RWPE1 (cell line): Measurements from ENCODE around the gene GNG11.

Source experiments
- CTCF ChIA-PET: fragments of 350-600 bp; sonication (Branson Sonifier 250); formaldehyde crosslinking; extraction: SDS; loops from one replicate; lab custom pipeline; 2021; lab: Yijun Ruan, JAX
- POLR2A ChIA-PET: fragments of 400-600 bp; formaldehyde crosslinking; extraction: SDS; loops from one replicate; lab custom pipeline; 2020; ENCODE audit warnings: antibody characterized with exemption; ENCODE audit not compliant: low non-redundant PET; lab: Yijun Ruan, JAX
- DNase-seq: peaks from one replicate; pipeline ENCODE4 v3.0.0; 2012; ENCODE audit warnings: low spot score
- H3K27ac ChIP-seq: fragments of 450-650 bp; 2 replicates; pipeline ENCODE4 v1.5.1; 2017
- CTCF ChIP-seq: fragments of 450-650 bp; conservative IDR thresholded peaks from 2 replicates; pipeline ENCODE4 v1.5.1; 2017; ENCODE audit warnings: low read depth, mild to moderate bottlenecking

The GNG11 gene

DNA sequence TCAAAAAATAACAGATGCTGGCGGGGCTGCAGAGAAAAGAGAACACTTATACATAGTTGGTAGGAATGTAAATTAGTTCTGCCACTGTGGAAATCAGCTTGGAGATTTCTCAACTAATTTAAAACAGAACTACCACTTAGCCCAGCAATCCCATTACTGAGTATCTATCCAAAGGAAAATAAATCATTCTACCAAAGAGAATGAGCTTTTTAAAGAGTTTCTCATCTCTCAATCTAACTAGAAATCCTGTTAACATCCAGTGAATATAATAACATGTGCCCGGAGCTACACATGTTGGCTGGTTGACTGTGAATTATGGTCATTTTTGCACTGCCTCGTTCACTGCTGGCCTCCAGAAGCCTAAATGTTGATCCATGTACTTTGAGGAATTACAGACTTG, 43.3 kb downstream of the GNG11 start:
- ChIA-PET CTCF (no interaction called here), POLR2A (no interaction called here)
- no peak for DNase-seq
- TF ChIP-seq CTCF: no peak
- no peak overlapping the region for H3K27ac ChIP-seq

- no peak overlapping the region for H3K27ac ChIP-seq
- ChIA-PET POLR2A (no interaction called here), CTCF (interaction anchor here (0.8 kb wide), 1 partner anchor 204 kb away, joined by 3 read pairs; no protein-coding TSS in a partner anchor)
- TF ChIP-seq CTCF: no peak
- no peak for DNase-seq
Observed at GRCh38 chr7:93968911-93969620, 47.5 kb downstream of the GNG11 start.

DNA sequence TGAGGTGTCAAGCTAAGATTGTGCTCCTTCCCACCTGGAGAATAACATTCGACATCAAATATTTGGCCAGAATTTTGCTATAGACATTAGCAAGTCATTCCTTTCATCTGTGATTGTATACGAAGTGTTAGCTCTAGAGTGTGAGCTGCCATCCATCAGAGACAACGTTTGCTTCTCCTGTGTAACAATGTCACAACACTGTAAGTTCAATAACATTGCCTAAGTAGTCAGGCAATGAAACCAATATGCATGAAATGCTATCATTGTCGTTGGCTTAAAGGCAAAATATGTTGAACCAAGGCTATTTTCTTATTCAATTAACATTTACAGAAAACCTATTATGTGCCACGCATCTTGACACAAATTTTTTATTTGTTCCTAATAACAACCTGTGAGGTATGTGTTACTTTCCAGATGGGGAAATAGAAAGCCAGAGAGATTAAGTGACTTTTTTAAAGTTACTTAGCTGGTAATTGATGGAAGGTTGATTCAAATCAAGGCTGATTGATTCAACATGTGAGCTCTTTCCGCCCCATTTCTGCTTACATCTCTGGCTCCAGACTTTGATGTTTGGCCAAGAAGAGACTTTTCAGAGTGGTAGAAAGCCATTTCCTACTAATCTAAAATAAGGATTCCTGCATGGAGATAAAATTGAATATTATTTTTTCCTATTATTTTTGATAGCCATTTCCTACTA, 50.6 kb downstream of the GNG11 start:
- H3K27ac ChIP-seq: no peak overlapping the region
- no peak for DNase-seq
- ChIA-PET POLR2A (no interaction called here), CTCF (no interaction called here)
- TF ChIP-seq CTCF: no peak

DNA sequence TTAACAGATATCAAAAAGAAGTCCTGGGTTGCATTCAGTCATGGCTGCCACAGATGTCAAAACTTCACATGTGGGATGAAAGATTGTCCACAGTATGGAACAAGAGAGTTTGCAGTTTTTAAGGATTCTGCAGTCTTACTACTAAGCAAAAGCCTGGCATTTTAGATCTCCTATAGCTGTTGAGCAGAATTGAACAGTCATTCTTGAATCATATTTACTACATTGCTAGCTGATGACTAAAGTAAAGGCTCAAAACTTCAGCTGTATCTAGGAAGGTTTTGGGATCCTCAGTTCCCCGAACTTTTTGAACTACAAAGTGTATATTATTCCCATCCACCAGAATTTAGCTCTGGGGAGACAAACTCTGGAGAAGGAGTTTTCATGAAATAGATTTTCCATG, 51.6 kb downstream of the GNG11 start:
- POLR2A ChIA-PET: no interaction called here

DNA sequence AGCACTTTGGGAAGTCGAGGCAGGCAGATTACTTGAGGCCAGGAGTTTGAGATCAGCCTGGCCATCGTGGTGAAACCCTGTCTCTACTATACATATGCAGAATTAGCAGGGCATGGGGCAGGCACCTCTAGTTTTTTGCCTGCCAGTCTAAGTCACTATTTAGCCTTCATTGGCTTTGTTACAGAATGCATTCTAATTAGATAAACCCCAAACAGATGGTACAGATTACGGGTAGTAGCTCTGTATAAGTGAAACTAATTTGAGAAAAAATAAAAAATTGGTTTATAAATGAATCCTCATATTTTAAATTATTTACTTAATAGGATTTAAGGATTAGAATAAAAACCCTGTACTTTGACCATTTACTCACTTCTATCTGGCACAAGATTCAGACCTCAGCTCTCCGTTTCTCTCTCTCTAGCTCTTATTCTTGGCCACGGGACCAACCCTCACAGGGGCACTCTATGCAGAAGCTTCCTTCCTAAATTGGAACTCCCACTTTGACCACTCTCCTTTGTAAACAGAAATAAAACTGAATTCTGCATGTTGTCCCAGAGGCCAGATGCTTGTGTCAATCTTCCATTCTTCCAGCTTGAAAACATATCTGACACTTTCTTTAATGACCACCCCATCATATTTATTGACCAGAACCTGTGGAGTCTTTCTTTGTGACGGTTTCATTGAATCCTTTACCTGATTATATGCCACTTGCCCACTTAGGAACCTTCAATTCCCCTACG, 55.8 kb downstream of the GNG11 start:
- DNase-seq: no peak
- H3K27ac ChIP-seq: no peak overlapping the region
- ChIA-PET CTCF (no interaction called here), POLR2A (no interaction called here)
- no peak for TF ChIP-seq CTCF

More for the DNA sequence above, 51.6 kb downstream of the GNG11 start:
- no peak for DNase-seq
- CTCF ChIA-PET: no interaction called here
- no peak overlapping the region for H3K27ac ChIP-seq
- no peak for TF ChIP-seq CTCF
